Stimulated activated naive CD4-positive, alpha-beta T cell treated with Interleukin-2 at 50 U/mL for 16 hours (primary cell): Measurements from ENCODE around the gene NRK.
"Not testable (repeated sequence)": the region's sequence is repeated elsewhere in the genome, so short reads cannot be mapped to it uniquely, and the experiment has no call there.

Experiments used
- DNase-seq: peaks from one replicate; lab custom pipeline; 2025; lab: John Stamatoyannopoulos, UW

NRK gene, protein sequence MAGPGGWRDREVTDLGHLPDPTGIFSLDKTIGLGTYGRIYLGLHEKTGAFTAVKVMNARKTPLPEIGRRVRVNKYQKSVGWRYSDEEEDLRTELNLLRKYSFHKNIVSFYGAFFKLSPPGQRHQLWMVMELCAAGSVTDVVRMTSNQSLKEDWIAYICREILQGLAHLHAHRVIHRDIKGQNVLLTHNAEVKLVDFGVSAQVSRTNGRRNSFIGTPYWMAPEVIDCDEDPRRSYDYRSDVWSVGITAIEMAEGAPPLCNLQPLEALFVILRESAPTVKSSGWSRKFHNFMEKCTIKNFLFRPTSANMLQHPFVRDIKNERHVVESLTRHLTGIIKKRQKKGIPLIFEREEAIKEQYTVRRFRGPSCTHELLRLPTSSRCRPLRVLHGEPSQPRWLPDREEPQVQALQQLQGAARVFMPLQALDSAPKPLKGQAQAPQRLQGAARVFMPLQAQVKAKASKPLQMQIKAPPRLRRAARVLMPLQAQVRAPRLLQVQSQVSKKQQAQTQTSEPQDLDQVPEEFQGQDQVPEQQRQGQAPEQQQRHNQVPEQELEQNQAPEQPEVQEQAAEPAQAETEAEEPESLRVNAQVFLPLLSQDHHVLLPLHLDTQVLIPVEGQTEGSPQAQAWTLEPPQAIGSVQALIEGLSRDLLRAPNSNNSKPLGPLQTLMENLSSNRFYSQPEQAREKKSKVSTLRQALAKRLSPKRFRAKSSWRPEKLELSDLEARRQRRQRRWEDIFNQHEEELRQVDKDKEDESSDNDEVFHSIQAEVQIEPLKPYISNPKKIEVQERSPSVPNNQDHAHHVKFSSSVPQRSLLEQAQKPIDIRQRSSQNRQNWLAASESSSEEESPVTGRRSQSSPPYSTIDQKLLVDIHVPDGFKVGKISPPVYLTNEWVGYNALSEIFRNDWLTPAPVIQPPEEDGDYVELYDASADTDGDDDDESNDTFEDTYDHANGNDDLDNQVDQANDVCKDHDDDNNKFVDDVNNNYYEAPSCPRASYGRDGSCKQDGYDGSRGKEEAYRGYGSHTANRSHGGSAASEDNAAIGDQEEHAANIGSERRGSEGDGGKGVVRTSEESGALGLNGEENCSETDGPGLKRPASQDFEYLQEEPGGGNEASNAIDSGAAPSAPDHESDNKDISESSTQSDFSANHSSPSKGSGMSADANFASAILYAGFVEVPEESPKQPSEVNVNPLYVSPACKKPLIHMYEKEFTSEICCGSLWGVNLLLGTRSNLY (N-terminal part only)

DNA sequence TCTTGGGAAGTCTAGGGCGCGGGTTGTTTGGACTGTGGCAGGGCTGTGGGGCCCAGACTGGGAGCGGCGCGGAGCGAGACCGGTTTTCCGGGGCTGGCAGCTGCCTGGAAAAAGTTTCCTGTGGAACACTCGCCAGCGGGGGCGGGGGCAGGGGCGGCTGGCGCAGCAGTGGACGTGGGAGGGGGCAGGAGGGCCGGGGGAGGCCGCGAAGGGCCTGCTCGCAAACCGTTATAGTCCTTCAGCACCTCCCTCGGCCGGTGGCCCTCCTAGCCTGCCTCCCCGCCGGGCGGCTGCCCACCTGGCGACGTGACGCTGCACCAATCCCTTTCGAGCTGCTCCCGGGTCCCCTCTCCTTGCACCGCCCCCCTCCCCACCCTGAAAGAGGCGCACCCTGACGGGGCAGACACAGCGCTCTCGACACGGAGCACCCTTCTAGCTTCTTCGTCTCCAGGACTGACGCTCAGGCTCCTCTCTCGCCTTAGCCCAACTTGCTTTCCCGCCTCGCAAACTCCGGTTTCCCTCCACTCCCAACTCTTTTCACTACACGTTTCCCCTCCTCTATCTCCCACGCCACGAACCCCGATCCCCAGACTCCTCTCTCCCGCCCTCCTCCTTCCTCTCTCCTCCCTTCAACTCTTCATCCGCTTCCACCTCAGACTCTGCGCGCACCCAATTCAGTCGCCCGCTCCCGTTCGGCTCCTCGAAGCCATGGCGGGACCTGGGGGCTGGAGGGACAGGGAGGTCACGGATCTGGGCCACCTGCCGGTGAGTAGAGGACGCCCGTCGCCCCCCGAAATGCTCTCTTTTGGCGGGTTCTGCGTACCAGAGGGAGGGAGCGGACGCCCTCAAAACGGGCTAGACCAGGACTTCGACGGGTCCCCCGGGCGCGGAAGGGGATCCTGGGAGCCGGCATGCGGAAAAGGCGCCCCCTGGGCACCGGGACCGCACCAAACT is at the start of gene NRK:
TSS of gene NRK (plus strand) at position 402 of the 954 bp plus-strand sequence. CDS start at position 709, 307 bp downstream.
- DNase-seq = no peak

DNA sequence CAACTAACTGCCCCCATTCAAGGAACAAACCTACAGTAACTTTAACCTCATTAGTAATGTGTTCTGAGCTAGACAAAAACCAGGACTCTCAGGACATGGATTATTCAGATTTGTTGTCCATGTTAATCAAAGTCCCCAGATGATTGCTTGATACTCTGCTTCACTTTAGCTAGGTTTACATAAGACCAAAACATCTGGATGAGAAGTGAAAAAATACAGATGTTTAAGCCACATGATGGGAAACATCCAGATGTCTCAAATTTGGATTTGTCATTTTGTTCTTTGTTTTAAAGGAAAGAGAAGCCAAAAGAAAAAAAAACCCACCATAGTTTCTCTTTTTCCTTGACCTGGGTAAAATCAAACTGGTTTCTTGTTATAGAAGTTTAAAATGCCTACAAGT is 48.5 kb upstream of the NRK start:
- DNase-seq = no peak

DNA sequence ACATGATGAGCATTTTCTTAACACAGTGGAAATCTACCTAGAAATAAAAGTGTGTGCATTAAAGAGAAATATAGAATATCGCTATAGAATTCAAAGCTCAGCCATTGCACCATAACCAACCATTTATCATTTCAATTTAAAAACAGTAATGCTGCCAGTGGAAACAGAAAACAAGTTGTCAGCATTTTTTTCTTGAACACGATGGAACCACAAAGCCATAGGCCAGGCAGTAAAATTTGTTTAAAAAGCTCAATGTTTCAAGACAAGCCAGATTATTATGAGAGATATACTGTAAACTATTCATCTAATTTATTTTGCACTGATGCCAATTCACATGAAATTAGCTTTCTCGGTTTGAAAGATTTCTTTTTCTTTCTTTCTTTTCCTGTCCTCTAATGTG is 46.7 kb upstream of the NRK start:
- no peak for DNase-seq

DNA sequence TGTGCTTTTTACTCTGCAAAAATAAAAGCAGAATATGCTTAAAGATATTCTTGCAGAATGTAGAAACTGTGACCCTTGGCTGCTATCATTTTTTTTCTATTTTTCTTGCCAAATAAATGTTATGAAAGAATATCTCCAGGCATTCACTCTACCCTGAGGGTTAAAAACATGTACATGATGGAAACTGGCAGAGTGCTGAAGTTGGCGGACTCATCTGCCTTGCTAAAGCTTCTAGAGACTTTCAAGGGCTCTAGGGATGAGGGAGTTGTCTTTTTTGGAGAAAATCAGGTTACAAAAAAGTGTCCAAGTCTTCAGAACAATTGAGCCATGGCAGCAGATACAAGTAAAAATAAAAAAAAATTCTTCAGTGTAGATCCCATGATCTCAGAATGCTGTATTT is 40.5 kb upstream of the NRK start:
- DNase-seq = no peak

DNA sequence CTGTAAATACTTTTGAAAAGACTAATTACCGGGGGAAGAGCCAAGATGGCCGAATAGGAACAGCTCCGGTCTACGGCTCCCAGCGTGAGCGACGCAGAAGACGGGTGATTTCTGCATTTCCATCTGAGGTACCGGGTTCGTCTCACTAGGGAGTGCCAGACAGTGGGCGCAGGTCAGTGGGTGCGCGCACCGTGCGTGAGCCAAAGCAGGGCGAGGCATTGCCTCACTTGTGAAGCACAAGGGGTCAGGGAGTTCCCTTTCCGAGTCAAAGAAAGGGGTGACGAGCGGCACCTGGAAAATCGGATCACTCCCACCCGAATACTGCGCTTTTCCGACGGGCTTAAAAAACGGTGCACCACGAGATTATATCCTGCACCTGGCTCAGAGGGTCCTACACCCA is 25.5 kb upstream of the NRK start:
- not testable (repeated sequence) for DNase-seq

DNA sequence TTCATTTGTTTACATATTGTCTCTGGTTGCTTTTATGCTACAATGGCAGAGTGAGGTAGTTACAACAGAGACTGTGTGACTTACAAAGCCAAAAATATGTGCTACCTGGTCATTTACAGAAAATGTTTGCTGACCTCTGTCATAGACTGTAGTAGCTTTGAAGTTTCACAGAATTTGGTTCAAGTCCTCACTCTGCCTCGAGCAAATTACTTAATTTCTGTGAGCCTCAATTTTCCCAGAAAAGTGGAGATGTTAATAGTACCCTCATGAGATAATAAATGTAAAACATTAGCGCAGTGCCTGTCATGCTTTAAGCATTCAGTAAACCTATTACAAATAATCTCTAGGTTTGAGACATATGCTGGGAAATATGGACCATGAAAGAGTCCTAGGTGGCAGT is 18.4 kb upstream of the NRK start:
- DNase-seq = no peak

DNA sequence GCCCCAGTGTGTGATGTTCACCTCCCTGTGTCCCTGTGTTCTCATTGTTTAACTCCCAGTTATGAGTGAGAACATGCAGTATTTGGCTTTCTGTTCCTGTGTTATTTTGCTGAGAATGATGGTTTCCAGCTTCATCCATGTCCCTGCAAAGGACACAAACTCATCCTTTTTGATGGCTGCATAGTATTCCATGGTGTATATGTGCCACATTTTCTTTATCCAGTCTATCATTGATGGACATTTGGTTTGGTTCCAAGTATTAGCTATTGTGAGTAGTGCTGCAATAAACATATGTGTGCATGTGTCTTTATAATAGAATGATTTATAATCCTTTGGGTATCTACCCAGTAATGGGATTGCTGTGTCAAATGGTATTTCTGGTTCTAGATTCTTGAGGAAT is 16.7 kb upstream of the NRK start:
- DNase-seq = not testable (repeated sequence)

DNA sequence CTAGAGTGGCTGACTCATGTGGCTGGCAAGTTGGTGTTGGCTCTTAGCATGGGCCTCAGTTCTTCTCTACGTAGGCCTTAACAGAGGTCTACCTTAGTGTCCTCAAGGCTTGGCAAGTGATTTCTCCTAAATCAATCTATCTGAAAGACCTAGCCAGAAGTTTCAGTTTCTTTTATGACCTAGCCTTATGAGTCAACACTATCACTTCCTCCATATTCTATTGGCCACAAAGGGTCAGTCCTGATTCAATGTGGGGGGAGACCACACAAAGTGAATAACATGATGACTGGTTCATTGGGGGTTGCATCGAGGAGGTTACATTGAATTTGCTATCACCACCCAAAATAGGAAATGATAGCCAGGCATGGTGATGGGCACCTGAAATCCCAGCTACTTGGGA is 5.8 kb upstream of the NRK start:
- no peak for DNase-seq

DNA sequence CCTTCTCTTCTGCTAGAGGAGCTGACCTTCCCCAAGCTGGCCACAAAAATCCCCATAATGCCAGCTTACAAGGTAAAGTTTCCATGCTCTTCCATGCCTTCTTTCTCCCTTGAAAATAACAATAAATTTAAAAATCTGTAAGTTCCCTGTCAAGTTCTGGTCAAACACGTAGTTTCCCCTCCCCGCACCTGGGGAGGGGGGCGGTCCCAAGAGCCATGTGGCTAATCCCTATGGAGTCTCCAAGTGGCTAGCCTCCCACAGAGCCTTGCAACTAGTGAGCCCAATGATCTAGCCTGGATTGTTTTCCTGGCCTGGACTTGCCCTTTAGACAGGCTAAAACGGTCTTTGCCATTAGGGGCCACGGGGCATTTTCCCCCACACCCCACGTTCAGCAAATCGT is 2.1 kb upstream of the NRK start:
- no peak for DNase-seq

DNA sequence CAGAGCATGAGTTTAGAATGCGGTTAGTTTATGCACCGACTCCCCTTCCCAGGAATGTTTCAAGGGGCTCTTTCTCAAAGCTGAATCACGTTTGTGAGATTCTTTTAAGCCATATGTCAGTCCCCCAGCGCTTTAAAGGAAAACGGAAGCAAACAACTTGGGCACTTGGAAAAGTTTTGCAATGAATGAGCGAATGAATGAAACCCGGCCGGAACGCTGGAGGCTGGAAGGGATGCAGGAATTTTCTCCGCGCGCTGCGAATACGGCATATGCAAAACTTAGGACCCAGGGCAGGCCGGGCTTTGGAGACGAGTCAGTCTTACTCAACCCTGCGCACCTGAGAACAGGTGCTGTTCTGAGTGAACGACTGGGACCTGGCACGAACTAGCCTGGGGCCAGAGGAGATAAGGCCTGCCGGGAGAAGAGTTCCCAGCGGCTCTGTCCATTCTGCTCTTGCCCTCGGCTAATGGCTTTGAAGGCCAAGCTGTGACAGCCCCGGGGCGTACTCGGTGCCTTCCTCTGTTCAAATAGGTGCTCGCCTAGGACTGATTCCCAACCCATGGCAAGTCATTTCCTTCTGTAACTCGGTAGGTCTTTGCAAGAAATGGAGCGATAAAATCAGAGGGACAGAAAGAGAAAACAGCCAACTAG is 743 bp upstream of the NRK start:
- DNase-seq = no peak

DNA sequence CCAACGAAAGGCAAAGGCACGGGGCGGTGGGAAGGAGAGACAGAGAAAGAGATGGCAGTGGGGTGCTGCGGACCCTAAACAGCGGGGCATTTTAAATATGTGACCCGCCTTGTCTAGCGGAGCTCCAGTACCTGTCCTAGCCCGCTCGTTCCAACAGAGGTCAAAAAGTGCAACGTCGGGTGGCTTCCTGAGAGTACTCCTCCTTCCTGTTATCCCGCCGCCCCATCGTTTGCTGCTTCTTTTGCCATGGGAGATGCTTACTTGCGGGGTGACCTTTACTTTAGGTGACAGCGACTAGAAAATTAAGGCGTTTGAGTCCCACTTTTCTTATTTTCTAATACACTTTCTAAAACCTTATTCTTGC is 735 bp downstream of the NRK start:
- no peak for DNase-seq

DNA sequence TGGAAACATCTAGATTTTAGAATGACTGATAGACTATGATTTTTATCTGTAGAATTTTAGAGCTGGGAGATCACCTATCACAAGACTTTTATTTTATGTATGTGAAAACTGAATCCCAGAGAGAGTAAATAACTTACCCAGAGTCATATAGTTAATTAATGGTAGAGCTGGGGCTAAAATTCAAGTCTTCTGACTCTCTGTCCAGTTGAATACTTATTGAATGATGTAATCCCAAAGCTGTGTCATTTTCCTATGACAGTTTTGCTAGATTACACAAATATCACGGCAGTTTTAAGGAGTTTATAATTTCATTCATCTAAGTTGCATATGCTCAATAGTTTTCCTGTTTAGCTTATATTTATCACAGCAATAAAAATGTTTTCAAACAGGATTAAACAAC is 6.7 kb downstream of the NRK start:
- no peak for DNase-seq

DNA sequence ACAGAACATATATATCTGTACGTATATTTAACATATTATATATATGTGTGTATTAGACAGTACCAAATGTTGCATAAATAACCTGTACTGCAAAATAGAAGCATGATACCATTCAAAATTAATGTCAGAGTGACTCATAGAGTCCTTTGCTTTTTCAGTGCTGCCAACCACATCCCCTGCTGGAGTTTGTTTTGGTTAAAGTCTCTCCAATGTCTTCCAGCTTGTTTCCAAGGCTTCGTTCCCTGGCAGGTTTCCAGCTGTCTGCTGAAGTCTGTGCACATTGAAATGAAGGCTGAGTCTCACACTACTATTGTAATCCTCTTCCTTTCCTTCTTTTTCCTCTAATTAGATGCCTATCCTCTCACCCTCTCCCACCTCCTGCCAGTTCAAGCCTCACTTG is 14.9 kb downstream of the NRK start:
- no peak for DNase-seq

DNA sequence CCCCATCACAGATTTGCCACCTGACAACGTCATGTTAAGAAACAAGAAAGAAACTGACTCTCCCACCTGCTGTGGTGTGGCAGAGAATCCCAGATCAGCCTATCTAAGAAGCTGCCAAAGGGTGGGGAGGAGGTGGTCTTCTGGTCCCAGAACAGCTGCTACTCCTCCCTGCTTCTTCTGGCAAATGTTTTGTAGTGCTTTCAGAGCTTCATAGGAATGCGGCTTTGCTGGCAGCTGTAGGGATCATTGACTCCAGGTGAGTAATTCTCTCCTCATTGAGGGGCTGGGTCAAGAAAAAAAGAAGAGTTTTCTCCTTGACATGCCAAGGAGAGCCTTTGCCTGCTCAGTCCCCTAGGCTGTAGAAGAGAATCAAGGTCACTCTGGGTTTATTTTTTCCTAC is 23.3 kb downstream of the NRK start:
- no peak for DNase-seq

DNA sequence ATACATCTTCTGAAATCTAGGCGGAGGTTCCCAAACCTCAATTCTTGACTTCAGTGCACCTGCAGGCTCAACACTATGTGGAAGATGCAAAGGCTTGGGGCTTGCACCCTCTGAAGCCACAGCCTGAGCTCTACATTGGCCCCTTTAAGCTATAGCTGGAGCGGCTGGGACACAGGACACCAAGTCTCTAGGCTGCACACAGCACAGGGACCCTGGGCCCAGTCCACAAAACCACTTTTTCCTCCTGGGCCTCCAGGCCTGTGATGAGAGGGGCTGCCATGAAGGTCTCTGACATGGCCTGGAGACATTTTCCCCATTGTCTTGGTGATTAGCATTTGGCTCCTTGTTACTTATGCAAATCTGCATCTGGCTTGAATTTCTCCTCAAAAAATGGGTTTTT is 27.8 kb downstream of the NRK start:
- not testable (repeated sequence) for DNase-seq

DNA sequence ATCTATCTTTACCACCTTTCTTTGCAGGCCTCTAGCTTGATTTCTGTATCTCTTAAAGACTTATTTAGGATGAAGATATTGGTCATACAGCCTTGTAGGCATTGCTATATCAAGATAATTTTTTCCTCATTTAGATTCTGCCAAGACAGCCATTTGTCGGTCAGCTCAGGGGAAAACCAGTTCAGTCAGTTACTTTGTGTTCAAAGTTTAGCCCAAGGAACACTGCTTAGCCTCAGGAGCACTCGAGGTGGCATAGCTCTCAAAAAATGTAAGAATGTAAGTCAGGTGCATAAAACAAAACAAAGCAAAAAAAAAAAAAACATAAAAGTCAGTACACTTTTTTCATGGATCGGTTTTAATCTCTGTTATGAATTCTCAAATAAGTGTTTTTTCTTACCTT is 43.4 kb downstream of the NRK start:
- no peak for DNase-seq

DNA sequence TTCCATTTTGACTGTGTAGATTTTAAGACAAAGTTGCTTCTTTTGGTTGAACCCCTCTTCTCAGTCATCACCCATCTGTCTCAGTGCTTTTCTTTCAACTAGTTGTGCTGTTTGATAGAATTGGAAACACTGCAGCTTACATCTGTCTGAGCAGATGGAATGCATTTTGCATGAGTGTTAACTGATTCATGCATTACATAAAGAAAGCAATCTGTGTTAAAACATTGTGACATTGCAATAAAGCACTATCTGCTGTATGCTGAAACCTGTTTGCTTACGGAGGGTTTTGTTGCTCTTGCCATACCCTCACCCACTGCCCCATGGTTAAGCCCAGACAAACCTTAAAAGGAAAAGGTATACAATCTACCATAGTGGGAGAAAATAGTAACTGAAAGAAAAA is 47.4 kb downstream of the NRK start:
- no peak for DNase-seq

DNA sequence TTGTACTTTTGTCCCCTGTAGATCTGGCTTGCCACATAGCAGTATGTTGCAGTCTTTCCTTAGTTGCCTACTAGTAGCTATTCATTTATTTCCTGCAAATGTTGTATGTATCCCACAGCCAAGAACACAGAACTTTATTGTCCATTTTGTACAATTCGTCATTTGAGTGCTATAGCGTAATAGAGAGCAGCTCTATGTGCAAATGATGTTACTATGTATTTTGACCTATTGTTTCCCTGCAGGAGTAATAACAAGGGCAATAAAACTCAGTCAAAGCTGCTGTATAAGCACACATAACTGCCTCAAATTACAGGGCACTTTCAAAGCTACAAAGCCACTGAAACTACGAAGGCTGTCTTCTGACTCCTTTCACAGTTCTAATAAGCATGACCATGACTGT is 48.1 kb downstream of the NRK start:
- no peak for DNase-seq

DNA sequence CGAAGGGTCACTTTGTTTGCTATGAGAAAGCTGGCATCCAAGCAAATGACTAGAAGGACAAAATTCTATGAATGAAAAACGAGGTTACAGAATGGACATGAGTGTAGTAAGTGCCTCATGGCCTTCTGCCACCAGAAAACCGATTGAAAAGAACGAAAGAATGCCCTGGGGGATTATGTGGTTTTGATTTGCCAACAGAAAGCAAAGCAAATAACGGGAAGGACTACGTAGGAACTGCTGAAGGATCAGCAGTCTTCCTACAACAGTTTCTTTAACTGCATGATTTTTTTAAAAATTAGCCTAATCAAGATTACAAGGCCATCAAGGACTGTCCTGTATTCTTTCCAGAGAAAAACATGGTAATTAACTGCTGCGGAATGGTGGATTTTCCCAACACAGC is 50.6 kb downstream of the NRK start:
- no peak for DNase-seq

DNA sequence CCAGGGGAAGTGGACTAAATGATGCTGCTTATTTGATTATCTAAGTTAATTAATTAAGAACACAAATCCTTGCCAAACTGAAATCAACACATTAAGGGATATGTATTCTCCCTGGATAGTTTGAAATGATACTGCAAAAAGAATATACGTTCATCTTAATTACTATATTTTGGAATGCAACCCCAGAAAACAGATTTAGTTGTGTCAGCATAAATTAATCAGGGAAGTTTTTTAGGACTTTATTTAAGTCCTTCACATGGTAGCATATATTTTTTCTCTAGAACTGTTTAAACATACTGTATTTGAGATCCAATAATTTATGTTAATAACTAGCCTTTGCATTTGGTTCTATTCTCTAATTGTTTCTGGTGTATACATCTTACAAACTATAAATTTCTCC is 52.5 kb downstream of the NRK start:
- DNase-seq = no peak

DNA sequence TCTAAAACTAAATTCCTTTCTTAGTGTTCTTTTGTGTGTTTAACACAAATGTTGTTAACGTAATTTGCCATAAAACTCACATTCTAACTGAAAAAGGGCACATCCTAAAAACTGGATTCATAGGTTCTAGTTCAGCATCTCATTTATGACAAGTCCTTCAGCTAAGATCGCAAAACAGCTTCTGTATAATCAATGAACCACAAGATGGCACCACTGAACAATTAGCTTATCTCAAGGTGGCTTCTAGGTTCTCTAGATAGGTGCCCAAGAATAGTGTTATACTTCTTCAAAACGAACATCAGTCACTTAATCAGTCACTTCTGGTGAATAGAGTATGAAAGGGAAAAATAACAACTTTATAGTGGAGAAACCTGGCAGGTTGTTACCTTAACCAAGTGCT is 54.3 kb downstream of the NRK start:
- DNase-seq = no peak
